ENCODE results near the gene LIPM.

GRCh38 chr10:88759366-88760101 lies 43.0 kb upstream of the LIPM start, which contains the start of gene LIPN:
- TF ChIP-seq CTCF (conservative IDR thresholded peaks at IDR 0.05; ENCODE audit: low read length): no peak
- no peak for TF ChIP-seq EZH2phosphoT487 (IDR thresholded peaks at IDR 0.05; ENCODE audit: borderline replicate concordance, low read depth, low read length)
